Keratinocyte (primary cell): ENCODE measurements around the gene SEC24C.

Experiments
- EZH2 ChIP-seq: IDR thresholded peaks from one replicate; pipeline ENCODE4 v1.6.1; 2012; ENCODE audit warnings: inconsistent platforms, mild to moderate bottlenecking, low read length, moderate library complexity
- TF ChIP-seq, protein P1 (sequence below), 3 experiments: IDR thresholded peaks in 1 of 3; conservative IDR thresholded peaks in 1 of 3; optimal IDR thresholded peaks in 1 of 3; 2 replicates in 2 of 3; 3 replicates in 1 of 3; pipeline versions ENCODE3 to v1.5.1; 2011; ENCODE audit warnings: low read length in 3 of 3, mild to moderate bottlenecking in 3 of 3, moderate library complexity in 2 of 3, control low read depth in 1 of 3, inconsistent platforms in 1 of 3; ENCODE audit not compliant: insufficient read depth in 2 of 3; ENCODE audit errors: extremely low read depth in 1 of 3

GRCh38 chr10:73799899-73800559 is 55.9 kb downstream of the SEC24C start:
- TF ChIP-seq, protein P1, sequence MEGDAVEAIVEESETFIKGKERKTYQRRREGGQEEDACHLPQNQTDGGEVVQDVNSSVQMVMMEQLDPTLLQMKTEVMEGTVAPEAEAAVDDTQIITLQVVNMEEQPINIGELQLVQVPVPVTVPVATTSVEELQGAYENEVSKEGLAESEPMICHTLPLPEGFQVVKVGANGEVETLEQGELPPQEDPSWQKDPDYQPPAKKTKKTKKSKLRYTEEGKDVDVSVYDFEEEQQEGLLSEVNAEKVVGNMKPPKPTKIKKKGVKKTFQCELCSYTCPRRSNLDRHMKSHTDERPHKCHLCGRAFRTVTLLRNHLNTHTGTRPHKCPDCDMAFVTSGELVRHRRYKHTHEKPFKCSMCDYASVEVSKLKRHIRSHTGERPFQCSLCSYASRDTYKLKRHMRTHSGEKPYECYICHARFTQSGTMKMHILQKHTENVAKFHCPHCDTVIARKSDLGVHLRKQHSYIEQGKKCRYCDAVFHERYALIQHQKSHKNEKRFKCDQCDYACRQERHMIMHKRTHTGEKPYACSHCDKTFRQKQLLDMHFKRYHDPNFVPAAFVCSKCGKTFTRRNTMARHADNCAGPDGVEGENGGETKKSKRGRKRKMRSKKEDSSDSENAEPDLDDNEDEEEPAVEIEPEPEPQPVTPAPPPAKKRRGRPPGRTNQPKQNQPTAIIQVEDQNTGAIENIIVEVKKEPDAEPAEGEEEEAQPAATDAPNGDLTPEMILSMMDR (optimal IDR thresholded peaks at IDR 0.05 in 1 of 3, IDR thresholded peaks at IDR 0.05 in 1 of 3, conservative IDR thresholded peaks at IDR 0.05 in 1 of 3; ENCODE audit: extremely low read depth in 1 of 3, insufficient read depth in 2 of 3, low read length in 3 of 3): no peak
- TF ChIP-seq EZH2: no peak
